Activated CD4-positive, CD25-positive, alpha-beta regulatory T cell treated with anti-CD3 and anti-CD28 coated beads, Interleukin-2, amount 50 U/mL, for 72 hours (primary cell): Measurements from ENCODE around the gene IQCF2.
"Not testable (repeated sequence)": the region's sequence is repeated elsewhere in the genome, so short reads cannot be mapped to it uniquely, and the experiment has no call there.

Source experiments
- DNase-seq: peaks from one replicate; pipeline ENCODE4 v3.0.0; 2021

Gene IQCF2

DNA sequence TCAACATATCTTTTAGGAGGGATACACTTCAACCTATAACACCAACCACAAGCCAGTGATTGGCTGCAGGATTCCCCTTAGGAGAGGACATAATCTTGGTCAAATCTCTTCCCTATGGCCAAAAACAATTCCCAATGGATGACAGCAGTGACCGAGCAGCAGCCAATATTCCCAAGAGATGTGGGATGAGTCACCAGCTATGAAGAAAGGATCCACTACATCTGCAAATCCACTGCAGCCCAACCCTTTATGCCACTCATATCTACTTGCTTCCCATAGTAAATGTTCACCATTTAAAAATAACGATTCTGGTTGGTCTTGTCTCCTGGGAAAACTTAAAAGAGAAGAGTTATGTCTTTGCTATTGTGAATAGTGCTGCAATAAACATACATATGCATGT lies 18.5 kb downstream of the IQCF2 start:
- no peak for DNase-seq

DNA sequence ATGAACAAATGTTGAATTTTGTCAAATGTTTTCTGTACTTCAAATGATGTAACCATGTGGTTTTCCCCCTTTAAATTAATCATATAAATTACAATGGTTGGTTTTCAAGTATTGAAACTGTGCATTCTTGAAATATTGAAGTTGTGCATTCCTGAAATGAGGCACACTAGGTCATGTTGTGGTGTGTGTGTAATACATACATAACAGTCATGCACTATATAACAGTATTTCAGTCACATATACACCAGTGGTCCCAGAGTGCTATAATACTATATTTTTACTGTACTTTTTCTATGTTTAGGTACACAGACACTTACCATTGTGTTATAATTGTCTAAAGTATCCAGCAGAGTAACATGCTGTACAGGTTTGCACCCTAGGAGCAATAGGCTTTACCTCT lies 25.0 kb downstream of the IQCF2 start:
- DNase-seq, result no peak

DNA sequence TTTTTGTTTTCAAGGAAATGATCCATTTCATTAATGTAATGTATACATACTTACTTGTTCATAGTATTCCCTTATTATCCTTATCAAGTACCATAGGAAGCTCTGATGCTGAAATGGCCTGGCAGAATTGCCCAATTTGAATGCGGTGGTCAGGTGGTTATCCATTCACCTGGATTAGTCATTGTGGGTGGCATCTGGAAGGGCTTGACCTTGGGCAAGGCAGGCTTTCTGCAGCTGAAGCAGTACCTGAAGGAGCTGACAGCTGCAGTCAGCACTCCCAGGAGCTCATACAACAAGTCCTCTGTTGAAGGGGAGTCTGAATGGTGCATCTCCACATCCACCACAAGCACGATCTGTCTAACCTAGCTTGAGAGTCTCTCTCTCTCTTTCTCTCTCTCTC lies 26.2 kb downstream of the IQCF2 start:
- no peak for DNase-seq

DNA sequence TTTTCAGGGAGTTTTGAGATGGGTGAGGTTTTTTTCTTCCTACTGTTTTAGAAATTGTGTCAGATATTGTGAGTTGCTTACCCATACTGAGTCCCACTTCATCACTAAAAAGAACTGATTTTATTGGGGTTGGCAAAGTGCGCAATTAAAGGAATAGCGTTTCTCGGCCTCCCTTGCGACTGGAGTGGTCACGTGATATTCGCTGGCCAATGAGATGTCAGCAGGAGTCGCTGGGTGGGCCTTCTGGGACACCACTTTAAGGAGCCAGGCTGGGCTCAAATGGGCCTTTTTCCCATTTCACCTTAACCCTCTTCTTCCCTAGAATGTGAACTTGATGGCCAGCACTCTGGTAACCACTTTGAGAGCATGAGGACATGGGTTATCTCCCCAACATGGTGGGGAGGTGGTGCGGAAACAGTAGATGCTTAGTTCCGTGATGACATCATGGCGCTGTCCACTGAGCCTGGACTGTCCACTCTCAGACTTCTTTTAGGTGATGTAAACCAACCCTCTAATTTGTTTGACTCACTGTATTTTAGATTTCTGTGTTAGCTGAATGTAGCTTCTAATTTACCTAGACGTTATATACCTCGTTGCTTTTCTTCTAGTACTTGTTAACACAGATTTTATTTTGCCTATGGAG lies 27.2 kb downstream of the IQCF2 start:
- DNase-seq, result no peak

DNA sequence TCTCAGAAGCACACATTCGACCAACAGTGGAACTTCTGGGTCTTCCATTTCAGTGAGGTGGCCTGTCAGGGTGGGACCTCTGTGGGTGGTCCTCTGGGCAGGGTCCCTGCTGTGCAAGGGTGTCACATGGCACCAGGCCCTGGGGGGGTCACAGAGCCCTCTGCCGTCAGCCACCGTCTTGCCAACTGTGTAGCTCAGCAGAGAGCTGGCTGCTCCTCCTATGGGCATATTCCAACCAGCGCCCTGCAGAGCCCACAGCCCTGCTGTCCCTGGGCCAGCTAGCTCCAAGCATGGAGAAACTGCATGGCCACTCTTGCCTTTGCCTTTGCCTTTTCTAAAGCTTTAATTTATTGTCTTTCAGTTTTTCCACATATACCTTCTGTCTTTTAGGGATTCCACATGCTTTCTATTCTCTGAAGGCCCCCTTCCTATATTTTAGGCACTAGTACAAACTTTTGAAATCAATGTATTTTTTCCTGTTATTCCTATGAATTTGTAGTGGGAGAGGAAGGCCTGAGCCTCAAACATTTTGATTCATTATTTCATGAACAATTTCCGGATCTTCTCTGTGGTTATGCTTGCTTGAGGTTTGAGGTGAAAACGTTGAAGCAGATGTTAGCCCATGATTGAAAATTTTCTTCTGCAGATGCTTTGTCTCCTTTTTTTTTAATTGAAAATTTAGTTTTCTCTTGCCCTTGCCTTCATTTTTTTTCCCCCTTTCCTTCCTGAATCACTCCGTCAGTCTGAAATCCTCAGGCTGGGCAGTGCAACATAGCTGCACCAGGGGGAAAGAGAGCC lies 30.0 kb downstream of the IQCF2 start:
- no peak for DNase-seq

DNA sequence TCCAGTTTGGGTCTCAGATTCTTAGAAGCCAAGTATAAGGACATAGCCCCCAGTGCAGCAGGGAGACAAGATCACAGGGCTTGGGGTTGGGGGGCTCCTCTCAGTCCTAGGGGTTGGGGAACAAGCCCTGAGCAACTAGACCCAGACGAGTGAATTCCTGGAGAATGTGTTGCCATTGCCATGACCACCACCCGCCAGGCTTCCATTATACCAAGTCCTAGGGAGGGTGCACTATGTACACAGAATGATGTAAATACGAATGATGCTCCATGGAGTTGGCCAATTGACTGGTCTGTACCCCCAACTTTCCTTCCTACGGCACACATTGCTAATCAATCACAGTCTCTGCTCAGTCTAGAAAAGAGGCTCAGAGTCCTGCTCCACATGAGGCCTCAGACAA lies 33.0 kb downstream of the IQCF2 start:
- DNase-seq, result no peak

DNA sequence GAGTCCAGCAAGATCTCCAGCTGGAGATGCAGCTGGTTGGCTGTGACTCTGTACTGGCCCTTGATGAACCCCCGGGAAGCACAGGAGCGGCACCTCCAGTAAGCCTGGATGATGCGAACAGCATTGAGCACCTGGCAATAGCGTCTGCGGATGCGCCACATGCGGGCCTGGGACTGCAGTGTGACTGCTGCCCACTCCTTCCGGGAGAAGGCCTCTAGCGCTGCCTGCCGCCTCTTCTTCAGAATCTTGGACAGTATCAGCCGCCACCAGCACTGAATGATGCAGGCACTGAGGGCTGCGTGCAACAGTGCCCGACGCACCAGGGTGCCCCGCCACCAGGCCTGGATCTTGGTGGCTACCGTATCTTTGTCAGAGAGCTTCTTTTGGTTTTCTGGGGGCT lies 33.5 kb downstream of the IQCF2 start:
- no peak for DNase-seq

DNA sequence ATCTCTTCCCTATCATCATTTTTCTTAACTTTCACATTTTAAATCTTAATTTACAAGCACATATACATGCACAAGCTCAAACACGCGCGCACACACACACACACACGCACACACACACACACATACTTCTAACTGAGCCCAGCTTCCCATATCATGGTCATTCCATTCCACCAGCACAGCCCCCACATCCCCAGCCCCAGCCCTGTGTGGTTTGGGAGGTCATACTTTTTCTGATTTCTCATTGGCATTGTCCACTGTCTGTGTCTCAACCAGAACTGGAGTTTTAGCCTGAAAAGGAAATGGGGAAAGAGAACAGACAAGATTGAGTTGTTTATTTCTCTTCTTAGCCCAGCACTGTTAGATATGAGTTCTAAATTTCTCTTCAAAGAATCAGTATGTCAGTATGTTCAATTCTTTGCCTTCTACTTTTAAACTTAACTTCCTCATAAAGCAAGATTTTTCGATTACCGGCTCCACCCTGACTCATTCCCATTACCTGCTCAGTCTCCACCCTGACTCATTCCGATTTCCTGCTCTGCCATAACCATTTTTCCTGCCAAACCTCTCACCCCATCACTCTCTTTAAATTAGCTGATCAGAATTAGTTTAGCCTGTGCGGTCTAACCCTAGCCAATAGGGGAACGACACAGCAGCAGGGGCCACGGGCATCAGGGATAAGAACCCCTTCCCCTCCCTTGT lies 35.3 kb downstream of the IQCF2 start:
- no peak for DNase-seq

DNA sequence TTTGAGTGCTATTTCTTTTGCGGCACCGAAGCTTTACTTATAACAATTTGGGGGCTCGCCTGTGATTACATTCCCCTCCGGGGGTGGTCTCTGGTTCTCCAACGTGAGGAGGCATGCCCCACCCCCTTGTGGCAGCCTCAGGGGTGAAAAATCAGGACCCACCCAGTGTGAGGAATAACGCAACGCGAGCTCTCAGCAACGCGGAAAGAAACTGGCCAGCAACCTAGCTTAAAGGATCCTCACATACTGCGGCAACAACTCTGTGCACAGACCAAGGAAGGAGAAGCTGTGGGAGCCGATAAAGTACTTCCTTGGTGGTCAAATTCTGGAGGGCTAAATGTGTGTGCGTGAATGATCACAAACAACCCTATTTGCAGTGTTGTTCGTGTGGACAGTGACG lies 36.0 kb downstream of the IQCF2 start:
- no peak for DNase-seq

DNA sequence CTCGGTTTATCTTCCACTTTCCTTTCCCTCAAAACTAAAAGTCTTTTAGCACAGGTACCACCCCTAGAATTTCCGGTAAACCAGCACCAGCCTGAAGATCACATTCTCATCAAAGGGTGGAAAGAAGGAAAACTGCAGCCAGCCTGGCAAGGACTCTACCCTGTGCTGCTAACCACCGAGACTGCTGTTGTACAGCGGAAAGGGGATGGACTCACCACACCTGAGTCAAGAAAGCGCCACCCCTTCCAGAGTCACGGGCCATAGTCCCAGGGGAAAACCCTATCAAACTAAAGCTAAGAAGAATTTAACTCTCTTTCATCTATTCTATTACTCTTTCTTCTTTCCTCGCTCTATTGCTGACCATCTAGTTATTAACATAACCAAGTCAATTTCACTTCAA lies 38.6 kb downstream of the IQCF2 start:
- not testable (repeated sequence) for DNase-seq

DNA sequence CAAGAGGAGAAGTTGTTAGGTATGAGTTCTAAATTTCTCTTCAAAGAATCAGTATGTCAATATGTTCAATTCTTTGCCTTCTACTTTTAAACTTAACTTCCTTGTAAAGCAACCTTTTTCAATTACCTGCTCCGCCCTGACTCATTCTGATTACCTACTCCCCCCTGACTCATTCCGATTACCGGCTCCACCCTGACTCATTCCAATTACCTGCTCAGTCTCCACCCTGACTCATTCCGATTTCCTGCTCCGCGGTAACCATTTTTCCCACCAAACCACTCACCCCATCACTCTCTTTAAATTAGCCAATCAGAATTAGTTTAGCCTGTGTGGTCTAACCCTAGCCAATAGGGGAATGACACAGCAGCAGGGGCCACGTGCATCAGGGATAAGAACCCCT lies 40.9 kb downstream of the IQCF2 start:
- not testable (repeated sequence) for DNase-seq

DNA sequence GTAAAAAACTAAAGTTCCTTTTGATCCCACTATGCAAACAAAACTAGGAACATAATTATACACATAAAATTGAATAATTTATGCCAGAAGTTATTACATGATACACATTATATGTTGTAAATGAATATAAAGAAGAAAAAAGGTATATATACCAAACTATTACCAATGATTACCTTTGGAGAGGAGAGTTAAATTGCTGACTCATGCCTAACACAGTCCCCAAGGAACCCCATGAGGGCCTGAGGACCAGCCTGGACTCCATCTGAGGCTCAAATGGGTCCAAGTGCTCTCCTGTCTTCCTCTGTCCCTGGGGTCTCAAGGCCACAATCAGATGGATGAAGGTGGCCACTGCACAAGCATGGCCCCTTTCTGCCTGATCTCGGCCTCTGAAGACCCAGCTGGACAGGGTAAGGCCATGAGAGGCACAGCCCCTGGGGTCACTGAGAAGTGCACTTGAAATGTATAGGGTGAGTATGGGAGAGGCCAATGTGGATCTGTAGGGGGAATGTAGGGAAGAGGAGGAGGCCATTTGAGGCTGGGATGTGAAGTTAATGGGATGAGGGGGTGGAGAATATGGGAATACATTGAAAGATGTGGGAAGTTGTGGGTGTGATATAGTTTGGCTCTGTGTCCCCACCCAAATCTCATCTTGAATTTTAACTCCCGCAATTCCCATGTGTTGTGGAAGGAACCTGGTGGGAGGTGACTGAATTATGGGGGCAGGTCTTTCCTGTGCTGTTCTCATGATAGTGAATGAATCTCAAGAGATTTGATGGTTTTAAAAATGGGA lies 42.8 kb downstream of the IQCF2 start:
- DNase-seq, result no peak

DNA sequence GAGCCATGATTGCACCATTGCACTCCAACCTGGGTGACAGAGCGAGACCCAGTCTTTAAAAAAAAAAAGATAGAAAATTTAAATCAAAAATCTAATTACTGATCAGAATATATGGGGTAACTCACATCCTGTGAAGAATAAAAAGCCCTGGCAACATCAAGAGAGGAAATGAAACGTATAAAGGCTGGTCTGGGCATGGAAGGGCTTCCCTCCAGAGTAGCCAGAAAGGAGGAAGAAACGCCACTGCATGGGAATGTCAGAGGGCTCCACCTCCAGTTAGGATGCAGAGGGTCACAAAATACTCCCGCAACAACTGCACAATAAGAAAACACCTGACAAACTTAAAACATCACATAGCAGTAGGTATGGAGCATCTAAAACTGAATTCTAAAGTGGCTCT lies 46.6 kb downstream of the IQCF2 start:
- DNase-seq, result no peak
